GM10847 (cell line): ENCODE measurements around the gene SAV1.

Source experiments
- POLR2A ChIP-seq: IDR thresholded peaks from 2 replicates; pipeline ENCODE4 v1.6.1; 2011; ENCODE audit not compliant: insufficient read length; ENCODE audit errors: extremely low read depth

The SAV1 gene

DNA sequence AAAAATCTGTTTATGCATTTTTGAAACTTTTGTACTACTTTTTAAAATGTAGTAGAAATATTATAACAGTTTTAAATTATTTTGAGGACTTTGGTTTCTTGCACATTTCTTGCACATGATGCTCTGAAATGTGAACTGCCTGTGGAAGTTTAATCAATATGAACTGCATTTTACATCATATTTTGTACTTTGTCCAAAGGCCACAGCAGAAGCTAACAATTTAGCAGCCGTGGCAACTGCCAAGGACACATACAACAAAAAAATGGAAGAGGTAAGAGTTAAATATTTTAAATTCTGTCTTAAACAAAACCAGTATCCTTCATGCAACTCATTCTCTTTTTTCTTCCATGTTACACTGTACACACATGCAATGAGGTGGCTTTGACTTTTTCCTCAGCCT is 45.1 kb downstream of the SAV1 start:
- TF ChIP-seq POLR2A, result no peak

DNA sequence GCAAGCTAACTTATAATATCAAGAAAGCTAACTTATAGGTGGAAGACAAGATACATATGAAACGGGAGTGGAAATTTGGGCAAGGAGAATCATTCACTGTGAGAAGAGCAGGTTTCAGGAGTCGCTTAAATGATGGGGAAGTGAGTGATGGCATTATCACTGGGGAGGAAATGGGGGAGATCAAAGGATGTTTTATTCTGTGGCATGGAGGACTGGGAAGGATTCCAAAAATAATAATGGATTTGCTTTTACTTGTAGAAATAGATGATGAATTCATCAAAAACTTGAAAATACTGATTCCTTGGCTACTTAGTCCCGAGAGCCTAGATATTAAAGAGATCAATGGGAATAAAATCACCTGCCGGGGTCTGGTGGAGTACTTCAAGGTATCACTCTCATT is 47.8 kb downstream of the SAV1 start:
- TF ChIP-seq POLR2A, result no peak

DNA sequence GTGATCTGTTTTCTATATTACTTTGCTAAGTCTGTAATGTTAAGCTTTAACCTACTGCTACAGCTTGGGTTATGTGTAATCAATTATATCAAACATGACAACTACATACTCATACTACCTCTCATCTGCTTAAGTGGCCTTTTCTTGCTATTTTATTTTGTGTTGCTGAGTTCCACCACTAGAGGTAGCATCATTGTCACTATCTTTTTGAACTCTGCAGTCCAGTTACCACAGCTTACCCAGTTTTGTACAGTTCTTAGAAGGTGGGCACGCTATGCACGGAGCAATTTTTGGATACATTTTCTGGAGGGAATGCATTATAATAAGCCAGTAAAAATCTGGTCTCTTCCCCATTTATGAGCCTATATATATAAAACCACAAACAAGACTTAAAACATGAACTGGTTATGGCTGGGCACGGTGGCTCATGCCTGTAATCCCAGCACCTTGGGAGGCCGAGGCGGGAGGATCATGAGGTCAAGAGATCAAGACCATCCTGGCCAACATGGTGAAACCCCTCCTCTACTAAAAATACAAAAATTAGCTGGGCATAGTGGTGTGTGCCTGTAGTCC is 48.5 kb downstream of the SAV1 start:
- no peak for TF ChIP-seq POLR2A

GRCh38 chr14:50616275-50616674 is 51.8 kb downstream of the SAV1 start:
- TF ChIP-seq POLR2A, result no peak

DNA sequence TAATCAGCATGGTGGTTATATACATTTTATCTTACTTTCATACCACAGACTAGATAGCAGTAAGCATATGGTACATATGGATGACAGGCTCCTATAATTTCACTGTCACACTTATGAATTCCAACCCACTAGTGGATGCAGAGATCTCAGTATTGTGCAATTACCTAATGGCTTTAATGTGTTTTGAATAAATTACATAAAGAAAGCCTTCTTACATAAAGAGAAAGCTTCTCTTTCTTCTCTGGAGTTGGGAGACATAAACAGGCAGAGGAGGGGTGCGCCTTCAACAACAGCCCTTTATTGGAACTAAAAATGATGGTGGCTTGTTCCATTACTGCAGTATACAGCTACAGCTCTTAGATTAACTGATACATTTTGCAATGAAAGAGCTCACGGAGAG is 52.6 kb downstream of the SAV1 start:
- TF ChIP-seq POLR2A, result no peak

DNA sequence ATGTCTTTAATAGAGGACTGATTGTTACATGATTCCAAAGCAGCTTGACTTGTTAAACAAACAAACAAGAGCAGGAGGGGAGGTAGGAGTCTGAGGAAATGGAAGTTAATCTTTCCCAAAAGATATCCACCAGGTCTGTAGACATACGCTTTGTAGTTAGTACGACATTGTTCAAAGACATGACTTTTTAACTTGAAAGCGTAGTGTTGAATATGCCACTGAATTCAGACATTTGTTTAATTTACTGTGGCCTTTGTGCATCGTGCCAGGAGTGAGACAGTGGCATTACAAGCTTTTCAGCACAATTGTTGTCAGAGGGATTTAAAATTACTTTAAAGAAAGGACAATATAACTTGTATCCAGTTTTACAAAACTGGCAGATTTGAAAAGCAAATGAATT is 53.0 kb downstream of the SAV1 start:
- no peak for TF ChIP-seq POLR2A

GRCh38 chr14:50612806-50613205 is 55.3 kb downstream of the SAV1 start:
- no peak for TF ChIP-seq POLR2A

DNA sequence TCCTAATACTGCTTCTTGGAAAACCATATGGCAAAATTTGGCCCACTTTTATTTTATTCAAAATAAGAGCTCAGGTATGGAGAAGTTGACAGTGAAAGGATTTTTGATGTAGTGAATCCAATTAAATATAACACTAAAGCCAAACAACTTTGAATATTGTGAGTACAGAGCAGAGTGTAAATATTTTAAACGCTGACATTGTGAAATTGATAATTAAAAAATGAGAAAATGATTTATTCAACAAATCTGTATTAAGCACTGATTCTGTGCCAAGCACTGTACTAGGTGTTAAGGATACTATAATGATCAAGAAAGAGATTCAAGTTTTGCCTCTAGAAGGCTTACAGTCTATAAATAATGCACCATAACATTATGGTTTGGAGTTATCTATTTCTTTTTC is 57.6 kb downstream of the SAV1 start:
- no peak for TF ChIP-seq POLR2A

DNA sequence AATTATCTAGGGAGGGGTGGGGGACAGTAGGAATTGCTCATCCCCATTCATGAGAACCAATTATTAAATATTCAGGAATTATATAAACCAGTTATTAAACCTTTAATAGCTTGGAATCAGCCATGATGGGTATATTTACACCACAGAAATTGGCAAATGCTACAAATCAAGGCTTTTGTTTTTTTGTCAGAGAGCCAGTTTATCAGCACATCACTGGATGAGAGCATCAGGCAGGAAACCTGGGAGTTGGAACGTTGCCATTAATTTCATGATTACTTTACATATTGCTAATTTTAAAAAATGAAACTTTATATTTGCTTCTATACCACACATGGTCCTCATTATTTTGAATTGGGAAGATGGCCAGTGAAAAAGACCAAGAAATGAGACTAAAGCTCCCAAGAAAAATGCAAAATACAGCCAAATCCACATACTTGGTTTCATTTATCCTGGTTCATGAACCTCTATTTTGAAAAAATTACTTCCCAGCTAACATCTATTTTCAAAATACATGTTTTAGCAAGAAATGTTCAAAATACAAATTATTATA is 59.7 kb downstream of the SAV1 start:
- no peak for TF ChIP-seq POLR2A

GRCh38 chr14:50607761-50608160 is 60.3 kb downstream of the SAV1 start:
- TF ChIP-seq POLR2A, result no peak

DNA sequence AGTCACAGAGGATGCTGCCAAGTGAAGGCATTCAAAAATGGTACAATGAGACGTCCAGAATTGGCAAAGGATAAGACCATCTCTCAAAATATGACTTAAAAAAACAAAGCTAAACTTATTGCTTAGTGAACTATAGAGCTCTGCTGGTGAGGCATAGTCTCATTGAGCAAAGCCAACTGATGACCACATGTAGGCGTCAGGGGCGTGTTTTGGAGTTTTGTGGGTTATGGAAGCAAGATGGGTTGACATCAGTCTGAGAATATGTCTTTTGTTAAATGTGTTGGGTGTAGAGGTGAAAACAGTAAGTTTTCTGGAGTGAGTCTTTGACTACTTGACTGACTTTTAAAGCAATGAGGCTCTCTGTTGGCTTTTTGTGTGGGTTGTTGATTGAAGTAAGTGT is 60.9 kb downstream of the SAV1 start:
- TF ChIP-seq POLR2A, result no peak

- no peak for TF ChIP-seq POLR2A
Observed at GRCh38 chr14:50606468-50606867, 61.6 kb downstream of the SAV1 start.

- TF ChIP-seq POLR2A, result no peak
Observed at GRCh38 chr14:50605766-50606165, 62.3 kb downstream of the SAV1 start.

DNA sequence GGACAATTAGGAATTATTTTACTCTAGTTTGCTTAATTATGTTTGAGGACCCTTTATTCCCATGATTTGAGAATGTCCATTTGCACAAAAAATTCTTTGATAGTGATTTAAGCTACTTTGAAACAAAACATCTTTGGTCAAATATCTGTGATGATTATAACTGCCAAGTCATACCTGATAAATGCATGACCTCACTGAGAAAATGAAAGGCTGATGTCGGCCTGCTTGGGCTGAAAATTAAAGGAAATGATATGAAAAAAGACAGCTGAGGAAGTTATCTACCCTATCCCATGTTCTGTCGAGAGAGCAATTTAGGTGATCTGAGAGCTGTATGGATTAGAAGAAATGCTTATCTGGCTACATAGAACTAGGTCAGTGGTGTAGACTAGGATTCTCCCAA is 64.5 kb downstream of the SAV1 start:
- no peak for TF ChIP-seq POLR2A

- TF ChIP-seq POLR2A, result no peak
Observed at GRCh38 chr14:50602035-50602434, 66.1 kb downstream of the SAV1 start.

DNA sequence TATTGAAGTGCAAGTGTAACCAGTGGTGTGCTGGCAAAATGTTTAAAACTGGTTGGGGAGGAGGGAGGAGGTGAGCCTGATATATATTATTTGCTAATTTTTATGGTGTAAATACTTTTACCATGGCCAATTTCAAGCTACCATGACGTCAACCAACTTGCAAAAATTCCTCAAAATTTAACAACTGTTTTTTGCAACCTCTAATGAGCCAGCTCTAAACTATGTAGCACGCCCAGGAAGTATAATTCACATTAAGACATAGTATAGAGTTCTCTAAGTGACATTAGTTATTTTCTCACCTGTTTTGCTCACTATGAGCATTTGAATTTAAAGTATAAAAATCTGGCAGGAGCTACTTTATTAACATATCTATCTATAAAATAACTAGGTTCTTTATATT is 66.7 kb downstream of the SAV1 start:
- no peak for TF ChIP-seq POLR2A

- TF ChIP-seq POLR2A, result no peak
Observed at GRCh38 chr14:50600849-50601248, 67.3 kb downstream of the SAV1 start.
